K562 treated with DMSO at 1 percent for 12 hours (cell line): ENCODE results near the gene TRMT2A. TPM values are rescaled to one million over a fixed set of nuclear protein-coding genes. Genes with fewer than 3 reads are reported as not detected.

Source experiments
- total RNA-seq: library from RNA; unstranded; fragments of 300-600 nt; gene quantifications from 2 replicates; pipeline ENCODE4 v1.2.3, GENCODE V29; 2022; ENCODE audit not compliant: insufficient read depth

Gene TRMT2A
- 99.2 and 116 TPM in 2 replicates for total RNA-seq

GRCh38 chr22:20116951-20117632 is at the start of gene TRMT2A:
TRMT2A (minus strand) TSS chr22:20117226; CDS start chr22:20116906, 320 bp downstream.

GRCh38 chr22:20150381-20151275 is 33.6 kb upstream of the TRMT2A start, which contains the start of gene CCDC188:
CCDC188 (minus strand) TSS chr22:20151055; CDS start chr22:20150986, 69 bp downstream.

GRCh38 chr22:20131597-20131858 is 14.5 kb upstream of the TRMT2A start, which contains the start of gene ZDHHC8:
ZDHHC8 (plus strand) TSS chr22:20131804; CDS start chr22:20131948, 144 bp downstream.

GRCh38 chr22:20115691-20116375 is 1.2 kb downstream of the TRMT2A start, which contains the start of gene RANBP1:
RANBP1 (plus strand) TSS chr22:20116104; CDS start chr22:20116185, 81 bp downstream.

GRCh38 chr22:20079745-20080444 is 37.1 kb downstream of the TRMT2A start, which contains the start of gene DGCR8:
DGCR8 (plus strand) TSS chr22:20080241; CDS start chr22:20085964, 5,723 bp downstream.

Other genes starting within 250 kb of the TRMT2A start
- gene COMT, start 175.5 kb downstream of the TRMT2A start, total RNA-seq: 475 and 599 TPM in 2 replicates
- gene TXNRD2, start 175.4 kb downstream of the TRMT2A start, total RNA-seq: 104 and 132 TPM in 2 replicates
- 36.8 and 51.2 TPM in 2 replicates for gene ARVCF, start 100.4 kb downstream of the TRMT2A start, total RNA-seq
- 60.8 and 93.3 TPM in 2 replicates for gene TANGO2, start 96.1 kb downstream of the TRMT2A start, total RNA-seq
- gene DGCR8, start 37.0 kb downstream of the TRMT2A start, total RNA-seq: 27.4 and 74.7 TPM in 2 replicates
- gene RANBP1, start 1.1 kb downstream of the TRMT2A start, total RNA-seq: 600 and 726 TPM in 2 replicates
- gene ZDHHC8, start 14.6 kb upstream of the TRMT2A start, total RNA-seq: 21.3 and 42.4 TPM in 2 replicates
- not detected in 2 replicates for gene CCDC188, start 33.8 kb upstream of the TRMT2A start, total RNA-seq
- gene RTN4R, start 151.1 kb upstream of the TRMT2A start, total RNA-seq: 6.6 and 12.2 TPM in 2 replicates
- 276 and 390 TPM in 2 replicates for gene DGCR6L, start 202.8 kb upstream of the TRMT2A start, total RNA-seq